Inferior parietal cortex (tissue), 1 donor: ENCODE data around the gene CYP2S1.
"Not testable (repeated sequence)": the region's sequence is repeated elsewhere in the genome, so short reads cannot be mapped to it uniquely, and the experiment has no call there.

Source experiments
- DNase-seq: peaks from one replicate; pipeline ENCODE4 v3.0.0-alpha.2; 2016; ENCODE audit errors: extremely low spot score

Gene CYP2S1

GRCh38 chr19:41226053-41226873 lies 33.2 kb downstream of the CYP2S1 start:
- DNase-seq = no peak

GRCh38 chr19:41226874-41227390 lies 33.9 kb downstream of the CYP2S1 start:
- DNase-seq = no peak

GRCh38 chr19:41228486-41228885 lies 35.5 kb downstream of the CYP2S1 start:
- DNase-seq = no peak

GRCh38 chr19:41229338-41229737 lies 36.3 kb downstream of the CYP2S1 start:
- not testable (repeated sequence) for DNase-seq

- no peak for DNase-seq
These were observed 37.2 kb downstream of the CYP2S1 start for GRCh38 chr19:41230067-41230857.

- no peak for DNase-seq
These were observed 39.7 kb downstream of the CYP2S1 start for GRCh38 chr19:41232686-41233085.

- no peak for DNase-seq
These were observed 40.8 kb downstream of the CYP2S1 start for GRCh38 chr19:41233748-41234240.

GRCh38 chr19:41234512-41235168 lies 41.6 kb downstream of the CYP2S1 start:
- DNase-seq = no peak

GRCh38 chr19:41235480-41235879 lies 42.5 kb downstream of the CYP2S1 start:
- no peak for DNase-seq

- DNase-seq = no peak
These were observed 45.2 kb downstream of the CYP2S1 start for GRCh38 chr19:41238244-41238643.

GRCh38 chr19:41239363-41239762 lies 46.3 kb downstream of the CYP2S1 start:
- no peak for DNase-seq

- DNase-seq = no peak
These were observed 47.0 kb downstream of the CYP2S1 start for GRCh38 chr19:41239961-41240574.

GRCh38 chr19:41241859-41242258 lies 48.8 kb downstream of the CYP2S1 start:
- DNase-seq = no peak

GRCh38 chr19:41244117-41244516 lies 51.1 kb downstream of the CYP2S1 start:
- no peak for DNase-seq

- no peak for DNase-seq
These were observed 52.8 kb downstream of the CYP2S1 start for GRCh38 chr19:41245843-41246242.

GRCh38 chr19:41248895-41249294 lies 55.9 kb downstream of the CYP2S1 start:
- DNase-seq = no peak

- no peak for DNase-seq
These were observed 56.8 kb downstream of the CYP2S1 start for GRCh38 chr19:41249707-41250423.

GRCh38 chr19:41253660-41254059 lies 60.6 kb downstream of the CYP2S1 start:
- DNase-seq = no peak

- DNase-seq = no peak
These were observed 62.2 kb downstream of the CYP2S1 start for GRCh38 chr19:41255171-41255570.
